Gastrocnemius medialis (tissue), 4 donors: Measurements from ENCODE around the gene XPC.

Experiments used
- CTCF ChIP-seq, 5 experiments: fragments of 450-650 bp in 3 of 5; fragments of 200-600 bp in 2 of 5; sonication (generic) in 2 of 5; IDR thresholded peaks in 4 of 5; conservative IDR thresholded peaks in 1 of 5; 1 replicate in 4 of 5; 2 replicates in 1 of 5; pipeline ENCODE4 v1.5.1; 2016 to 2019; ENCODE audit warnings: antibody characterized with exemption in 5 of 5, mild to moderate bottlenecking in 3 of 5, moderate library complexity in 3 of 5
- POLR2A ChIP-seq, 2 donors: fragments of 450-650 bp; IDR thresholded peaks; one replicate each; pipeline ENCODE4 v1.6.1; 2017; ENCODE audit warnings: antibody characterized with exemption in 2 of 2, mild to moderate bottlenecking in 2 of 2, moderate library complexity in 2 of 2

GRCh38 chr3:14154895-14155440 is 23.4 kb downstream of the XPC start:
- TF ChIP-seq CTCF (IDR thresholded peaks at IDR 0.05 in 4 of 5, conservative IDR thresholded peaks at IDR 0.05 in 1 of 5), result no peak
- TF ChIP-seq POLR2A (IDR thresholded peaks at IDR 0.05), result no peak
